ENCODE results near the gene BCCIP. TPM values are rescaled to one million over a fixed set of nuclear protein-coding genes. Genes with fewer than 3 reads are reported as not detected.

BCCIP gene
- total RNA-seq, 1 experiment from 2014 or later = 102 TPM

- TF ChIP-seq NR1H2 (CRISPR knock-in tag; IDR thresholded peaks at IDR 0.05) (no peak), ATF1 (CRISPR knock-in tag; IDR thresholded peaks at IDR 0.05) (no peak), PREB (CRISPR knock-in tag; IDR thresholded peaks at IDR 0.05; ENCODE audit: borderline replicate concordance) (no peak), SMAD3 (CRISPR knock-in tag; IDR thresholded peaks at IDR 0.05; ENCODE audit: borderline replicate concordance) (no peak), USF1 (CRISPR knock-in tag; IDR thresholded peaks at IDR 0.05) (no peak), GRHL2 (CRISPR knock-in tag; IDR thresholded peaks at IDR 0.05; ENCODE audit: insufficient replicate concordance, severe bottlenecking) (no peak)
- TF ChIP-seq, protein P1, sequence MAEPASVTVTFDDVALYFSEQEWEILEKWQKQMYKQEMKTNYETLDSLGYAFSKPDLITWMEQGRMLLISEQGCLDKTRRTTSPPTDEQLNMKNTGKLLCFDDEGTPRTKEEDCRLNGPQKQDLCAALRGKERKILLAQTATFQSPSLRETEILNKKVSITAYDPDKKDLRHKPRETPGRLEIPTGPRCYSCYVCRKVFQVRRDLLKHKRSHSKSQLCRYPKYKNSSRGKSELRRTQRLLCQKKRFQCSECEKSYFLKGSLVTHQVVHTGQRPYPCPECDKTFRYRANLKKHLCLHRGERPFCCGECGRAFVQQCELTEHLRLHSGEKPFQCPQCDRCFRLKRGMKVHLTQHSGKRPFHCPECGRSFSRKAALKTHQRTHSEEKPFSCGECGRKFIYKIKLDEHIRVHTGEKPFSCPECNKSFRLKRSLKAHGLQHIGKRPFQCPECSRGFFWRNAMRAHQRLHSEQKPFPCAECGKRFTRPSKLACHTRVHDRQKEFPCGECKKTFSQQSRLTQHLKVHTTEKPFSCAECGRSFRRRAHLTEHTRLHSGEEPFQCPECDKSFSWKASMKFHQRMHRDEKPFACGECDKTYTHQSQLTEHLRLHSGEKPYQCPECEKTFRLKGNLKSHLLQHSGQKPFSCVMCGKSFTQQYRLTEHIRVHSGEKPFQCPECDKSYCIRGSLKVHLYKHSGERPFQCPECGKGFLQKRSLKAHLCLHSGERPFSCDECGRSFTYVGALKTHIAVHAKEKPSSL (CRISPR knock-in tag; conservative IDR thresholded peaks at IDR 0.05) = no peak
- TF ChIP-seq, protein P2, sequence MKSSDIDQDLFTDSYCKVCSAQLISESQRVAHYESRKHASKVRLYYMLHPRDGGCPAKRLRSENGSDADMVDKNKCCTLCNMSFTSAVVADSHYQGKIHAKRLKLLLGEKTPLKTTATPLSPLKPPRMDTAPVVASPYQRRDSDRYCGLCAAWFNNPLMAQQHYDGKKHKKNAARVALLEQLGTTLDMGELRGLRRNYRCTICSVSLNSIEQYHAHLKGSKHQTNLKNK (CRISPR knock-in tag; IDR thresholded peaks at IDR 0.05) = no peak
- TF ChIP-seq, protein P3, sequence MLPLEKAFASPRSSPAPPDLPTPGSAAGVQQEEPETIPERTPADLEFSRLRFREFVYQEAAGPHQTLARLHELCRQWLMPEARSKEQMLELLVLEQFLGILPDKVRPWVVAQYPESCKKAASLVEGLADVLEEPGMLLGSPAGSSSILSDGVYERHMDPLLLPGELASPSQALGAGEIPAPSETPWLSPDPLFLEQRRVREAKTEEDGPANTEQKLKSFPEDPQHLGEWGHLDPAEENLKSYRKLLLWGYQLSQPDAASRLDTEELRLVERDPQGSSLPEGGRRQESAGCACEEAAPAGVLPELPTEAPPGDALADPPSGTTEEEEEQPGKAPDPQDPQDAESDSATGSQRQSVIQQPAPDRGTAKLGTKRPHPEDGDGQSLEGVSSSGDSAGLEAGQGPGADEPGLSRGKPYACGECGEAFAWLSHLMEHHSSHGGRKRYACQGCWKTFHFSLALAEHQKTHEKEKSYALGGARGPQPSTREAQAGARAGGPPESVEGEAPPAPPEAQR (CRISPR knock-in tag; IDR thresholded peaks at IDR 0.05) = no peak
These were observed 39.4 kb upstream of the BCCIP start (continued) for GRCh38 chr10:125783957-125784356.

DNA sequence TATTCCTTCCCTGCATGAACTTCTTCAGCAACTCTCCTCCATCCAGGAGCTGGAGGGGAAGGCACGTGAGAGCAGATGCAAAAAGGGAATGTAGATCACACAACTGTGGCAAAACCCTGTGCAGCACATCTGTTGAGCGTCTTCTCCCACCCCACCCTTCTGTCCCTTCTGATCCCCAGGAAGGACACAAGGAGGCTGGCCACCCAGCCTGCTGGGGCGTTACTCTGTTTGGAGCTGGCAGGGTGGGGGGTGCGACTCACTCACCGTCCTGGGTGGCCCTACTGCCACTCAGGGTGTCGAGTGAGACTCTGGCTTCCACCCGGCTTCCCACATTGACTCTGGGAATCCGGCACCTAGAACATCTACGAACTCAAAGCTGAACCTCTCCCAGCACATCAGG lies 37.6 kb upstream of the BCCIP start:
- CTCF ChIA-PET = no interaction called here
- no peak overlapping the region for H3K27ac Mint-ChIP-seq
- H3K4me3 Mint-ChIP-seq = no peak overlapping the region
- H3K27me3 Mint-ChIP-seq (ENCODE audit: low read depth) = no peaks in the 10 kb centered on the region
- POLR2A ChIA-PET = no interaction called here
- DNase-seq (ENCODE audit: low spot score) = no peak
- H3K9me3 Mint-ChIP-seq = no peaks in the 10 kb centered on the region
- H3K36me3 Mint-ChIP-seq = no peaks in the 10 kb centered on the region
- ATAC-seq = no peak
- H3K4me1 Mint-ChIP-seq = no peaks in the 10 kb centered on the region
- TF ChIP-seq, protein P4, sequence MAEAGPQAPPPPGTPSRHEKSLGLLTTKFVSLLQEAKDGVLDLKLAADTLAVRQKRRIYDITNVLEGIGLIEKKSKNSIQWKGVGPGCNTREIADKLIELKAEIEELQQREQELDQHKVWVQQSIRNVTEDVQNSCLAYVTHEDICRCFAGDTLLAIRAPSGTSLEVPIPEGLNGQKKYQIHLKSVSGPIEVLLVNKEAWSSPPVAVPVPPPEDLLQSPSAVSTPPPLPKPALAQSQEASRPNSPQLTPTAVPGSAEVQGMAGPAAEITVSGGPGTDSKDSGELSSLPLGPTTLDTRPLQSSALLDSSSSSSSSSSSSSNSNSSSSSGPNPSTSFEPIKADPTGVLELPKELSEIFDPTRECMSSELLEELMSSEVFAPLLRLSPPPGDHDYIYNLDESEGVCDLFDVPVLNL (CRISPR knock-in tag; IDR thresholded peaks at IDR 0.05; ENCODE audit: borderline replicate concordance, low read depth) = no peak
- TF ChIP-seq GABPB1 (CRISPR knock-in tag; IDR thresholded peaks at IDR 0.05) (no peak), KAT7 (CRISPR knock-in tag; IDR thresholded peaks at IDR 0.05; ENCODE audit: borderline replicate concordance) (no peak), SMAD4 (CRISPR knock-in tag; IDR thresholded peaks at IDR 0.05) (no peak), FOXP4 (CRISPR knock-in tag; IDR thresholded peaks at IDR 0.05) (no peak), NFYB (CRISPR knock-in tag; conservative IDR thresholded peaks at IDR 0.05; ENCODE audit: low read depth) (no peak), ZNF512 (CRISPR knock-in tag; IDR thresholded peaks at IDR 0.05; ENCODE audit: borderline replicate concordance) (no peak), IRF2 (CRISPR knock-in tag; IDR thresholded peaks at IDR 0.05; ENCODE audit: borderline replicate concordance, low read depth) (no peak), JUN (CRISPR knock-in tag; IDR thresholded peaks at IDR 0.05) (no peak), TEAD4 (CRISPR knock-in tag; IDR thresholded peaks at IDR 0.05) (no peak), TCF7 (CRISPR knock-in tag; IDR thresholded peaks at IDR 0.05; ENCODE audit: low read depth) (no peak), RORB (CRISPR knock-in tag; IDR thresholded peaks at IDR 0.05) (no peak)
- TF ChIP-seq, protein P5, sequence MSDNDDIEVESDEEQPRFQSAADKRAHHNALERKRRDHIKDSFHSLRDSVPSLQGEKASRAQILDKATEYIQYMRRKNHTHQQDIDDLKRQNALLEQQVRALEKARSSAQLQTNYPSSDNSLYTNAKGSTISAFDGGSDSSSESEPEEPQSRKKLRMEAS (CRISPR knock-in tag; IDR thresholded peaks at IDR 0.05) = no peak

Measured in WTC11 (cell line).